ENCODE measurements around the gene ZNF658.
"Not testable (repeated sequence)": the region's sequence is repeated elsewhere in the genome, so short reads cannot be mapped to it uniquely, and the experiment has no call there.

Gene ZNF658

DNA sequence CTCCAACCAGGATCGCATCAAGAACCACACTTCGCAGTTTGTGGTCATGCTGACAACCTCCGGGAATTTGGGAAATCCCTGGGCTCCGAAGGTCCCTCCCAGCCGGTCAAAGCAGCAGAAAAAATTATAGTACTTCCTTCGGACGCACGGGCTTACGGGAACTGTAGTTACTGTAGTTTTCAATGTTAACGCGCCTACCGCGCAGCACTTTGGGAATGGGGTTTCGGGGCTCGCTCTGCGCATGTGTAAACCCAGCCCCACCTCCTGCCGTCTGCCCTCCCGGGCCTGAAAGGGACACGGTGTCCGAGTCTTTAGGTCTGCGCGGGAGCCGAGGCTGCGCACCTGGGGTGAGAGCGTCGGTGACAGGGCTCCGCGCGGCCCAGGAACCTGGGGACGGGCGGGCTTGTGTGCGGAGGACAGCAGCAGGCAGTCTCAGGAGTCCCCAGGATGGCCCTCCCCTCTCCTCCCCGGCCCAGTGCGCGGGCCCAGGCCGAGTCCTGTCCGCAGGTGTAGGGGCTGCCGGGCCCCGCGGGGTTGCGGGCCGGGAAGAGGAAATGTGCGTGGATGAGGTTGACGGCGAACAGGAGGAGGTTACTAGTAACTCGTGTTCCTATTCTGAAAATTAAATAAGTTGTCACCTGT, at the start of gene ZNF658:
ZNF658 (plus strand) TSS at position 236 of the 642 bp plus-strand sequence. CDS start 2,837 bp downstream, outside the sequence.
- H3K36me3 ChIP-seq (ENCODE audit: control insufficient read depth, insufficient read depth, low read length); H3K27me3 ChIP-seq (replicated peaks; ENCODE audit: control insufficient read depth, insufficient read depth, low read length): not testable (repeated sequence)
- peak; percentile 68 for DNase-seq (ENCODE audit: extremely low read depth, insufficient read length)
- peak within 1 kb of the TSS; percentile 59 for H3K4me3 ChIP-seq (replicated peaks; ENCODE audit: low read depth, low read length)

DNA sequence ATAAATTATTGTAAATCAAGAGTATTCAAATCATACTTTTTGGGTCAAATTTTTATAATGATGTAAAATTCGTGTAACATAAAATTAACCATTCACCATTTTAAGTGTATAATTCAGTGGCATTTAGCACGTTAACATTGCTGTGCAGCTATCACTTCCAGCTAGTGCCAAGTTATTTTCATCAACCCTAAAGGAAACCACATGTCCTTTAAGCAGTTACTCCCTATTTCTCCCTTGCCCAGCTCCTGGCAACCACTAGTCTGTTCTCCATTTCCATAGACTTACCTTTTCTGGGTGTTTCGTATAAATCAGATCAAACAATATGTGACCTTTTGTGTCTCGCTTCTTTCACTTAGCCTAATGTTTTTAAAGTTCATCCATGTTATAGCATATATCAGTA, 38.8 kb upstream of the ZNF658 start:
- not testable (repeated sequence) for H3K4me3 ChIP-seq (replicated peaks; ENCODE audit: low read depth, low read length); DNase-seq (ENCODE audit: extremely low read depth, insufficient read length); H3K27me3 ChIP-seq (replicated peaks; ENCODE audit: control insufficient read depth, insufficient read depth, low read length); H3K36me3 ChIP-seq (ENCODE audit: control insufficient read depth, insufficient read depth, low read length)

DNA sequence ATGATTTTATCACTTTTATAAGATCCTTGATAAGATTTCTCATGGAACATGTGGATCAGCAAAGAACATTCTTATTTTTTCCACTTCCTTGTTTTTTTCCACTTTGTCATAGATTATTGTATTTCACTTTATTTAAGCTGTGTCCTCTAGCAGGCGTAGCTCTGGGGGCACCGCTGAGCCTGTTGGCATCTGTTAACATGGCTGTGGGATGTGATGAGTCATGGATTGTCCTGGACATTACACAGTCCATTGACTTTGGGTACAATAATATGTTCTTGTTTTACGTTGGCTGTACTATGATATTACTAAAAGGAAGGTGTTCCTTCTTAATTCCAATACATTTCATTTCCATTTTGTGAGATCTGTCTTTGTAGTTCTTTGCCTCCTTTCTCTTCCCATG, 31.9 kb upstream of the ZNF658 start:
- DNase-seq (ENCODE audit: extremely low read depth, insufficient read length); H3K4me3 ChIP-seq (replicated peaks; ENCODE audit: low read depth, low read length): not testable (repeated sequence)

GRCh38 chr9:66880605-66881004, 19.9 kb upstream of the ZNF658 start:
- not testable (repeated sequence) for DNase-seq (ENCODE audit: extremely low read depth, insufficient read length); H3K36me3 ChIP-seq (ENCODE audit: control insufficient read depth, insufficient read depth, low read length); H3K4me3 ChIP-seq (replicated peaks; ENCODE audit: low read depth, low read length); H3K27me3 ChIP-seq (replicated peaks; ENCODE audit: control insufficient read depth, insufficient read depth, low read length)

More for the DNA sequence above, 31.9 kb upstream of the ZNF658 start:
- not testable (repeated sequence) for H3K36me3 ChIP-seq (ENCODE audit: control insufficient read depth, insufficient read depth, low read length); H3K27me3 ChIP-seq (replicated peaks; ENCODE audit: control insufficient read depth, insufficient read depth, low read length)

GRCh38 chr9:66881847-66882246, 18.7 kb upstream of the ZNF658 start:
- DNase-seq (ENCODE audit: extremely low read depth, insufficient read length); H3K4me3 ChIP-seq (replicated peaks; ENCODE audit: low read depth, low read length); H3K36me3 ChIP-seq (ENCODE audit: control insufficient read depth, insufficient read depth, low read length); H3K27me3 ChIP-seq (replicated peaks; ENCODE audit: control insufficient read depth, insufficient read depth, low read length): not testable (repeated sequence)

DNA sequence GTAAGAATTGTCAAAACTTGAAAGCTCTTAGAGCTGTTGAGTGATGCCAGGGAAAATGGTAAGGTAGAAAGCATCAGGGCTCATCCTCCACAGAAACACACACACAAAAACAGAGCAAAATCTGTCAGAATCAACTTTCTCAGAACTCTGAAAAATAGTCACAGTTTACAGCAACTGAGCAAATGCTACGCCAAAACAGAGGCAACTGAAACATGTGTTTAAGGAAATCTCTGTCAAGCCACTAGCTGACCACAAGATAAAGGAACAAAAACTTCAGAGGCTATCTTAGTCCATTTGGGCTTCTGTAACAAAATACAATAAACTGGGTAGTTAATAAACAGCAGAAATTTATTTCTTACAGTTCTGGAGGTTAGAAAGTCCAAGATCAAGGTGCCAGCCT, 10.2 kb upstream of the ZNF658 start:
- not testable (repeated sequence) for H3K27me3 ChIP-seq (replicated peaks; ENCODE audit: control insufficient read depth, insufficient read depth, low read length); DNase-seq (ENCODE audit: extremely low read depth, insufficient read length); H3K4me3 ChIP-seq (replicated peaks; ENCODE audit: low read depth, low read length); H3K36me3 ChIP-seq (ENCODE audit: control insufficient read depth, insufficient read depth, low read length)

GRCh38 chr9:66901141-66901540, 616 bp downstream of the ZNF658 start:
- DNase-seq (ENCODE audit: extremely low read depth, insufficient read length); H3K27me3 ChIP-seq (replicated peaks; ENCODE audit: control insufficient read depth, insufficient read depth, low read length); H3K36me3 ChIP-seq (ENCODE audit: control insufficient read depth, insufficient read depth, low read length): not testable (repeated sequence)
- peak overlapping the region; percentile 59 for H3K4me3 ChIP-seq (replicated peaks; ENCODE audit: low read depth, low read length)

DNA sequence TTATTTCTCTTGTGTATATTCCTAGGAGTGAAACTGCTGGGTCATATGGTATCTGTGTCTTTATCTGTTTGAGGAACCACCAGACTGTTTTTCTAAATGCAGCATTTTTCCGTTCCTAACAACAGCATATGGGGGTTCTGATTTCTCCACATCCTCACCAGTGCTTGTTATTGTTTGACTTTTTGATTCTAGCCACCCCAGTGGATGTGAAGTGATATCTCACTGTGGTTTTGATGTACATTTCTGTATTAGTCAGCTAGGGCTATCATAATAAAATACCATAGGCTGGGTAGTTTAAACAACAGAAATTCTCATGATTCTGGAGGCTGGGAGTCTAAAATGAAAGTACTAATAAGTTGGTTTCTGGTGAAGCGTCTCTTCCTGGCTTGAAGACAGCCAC, 9.0 kb downstream of the ZNF658 start:
- not testable (repeated sequence) for H3K4me3 ChIP-seq (replicated peaks; ENCODE audit: low read depth, low read length); DNase-seq (ENCODE audit: extremely low read depth, insufficient read length); H3K36me3 ChIP-seq (ENCODE audit: control insufficient read depth, insufficient read depth, low read length); H3K27me3 ChIP-seq (replicated peaks; ENCODE audit: control insufficient read depth, insufficient read depth, low read length)

GRCh38 chr9:66920072-66920471, 19.5 kb downstream of the ZNF658 start:
- DNase-seq (ENCODE audit: extremely low read depth, insufficient read length); H3K36me3 ChIP-seq (ENCODE audit: control insufficient read depth, insufficient read depth, low read length); H3K27me3 ChIP-seq (replicated peaks; ENCODE audit: control insufficient read depth, insufficient read depth, low read length); H3K4me3 ChIP-seq (replicated peaks; ENCODE audit: low read depth, low read length): not testable (repeated sequence)

DNA sequence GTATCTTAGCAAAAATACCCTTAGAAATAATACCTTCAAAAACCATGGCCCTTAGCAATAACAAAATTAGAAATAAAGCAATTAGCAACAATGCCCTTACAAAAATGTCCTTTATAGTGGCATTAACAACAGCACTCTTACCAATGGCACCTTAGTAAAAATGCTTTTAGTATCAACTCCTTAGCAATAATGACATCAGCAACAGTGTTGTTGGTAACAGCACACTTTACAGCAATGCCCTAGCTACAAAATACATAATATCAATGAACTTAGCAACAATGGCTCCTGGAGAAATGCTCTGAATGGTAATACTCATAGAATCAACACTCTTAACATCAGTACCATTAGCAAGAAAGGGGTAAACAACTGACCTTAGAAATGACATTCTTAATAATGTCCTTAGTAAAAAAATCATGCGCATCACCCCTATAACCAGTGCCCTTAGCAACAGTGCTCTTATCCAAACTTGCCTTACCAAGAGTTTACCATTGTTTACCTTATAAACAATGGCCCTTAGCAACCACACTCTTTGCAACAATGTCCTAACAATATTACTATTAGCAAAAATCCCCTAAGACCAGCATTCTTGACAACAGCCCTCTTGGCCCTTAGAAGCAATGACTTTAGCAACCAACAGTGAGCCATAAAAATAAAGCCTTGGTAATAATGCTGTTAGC, 35.8 kb downstream of the ZNF658 start:
- not testable (repeated sequence) for H3K36me3 ChIP-seq (ENCODE audit: control insufficient read depth, insufficient read depth, low read length); DNase-seq (ENCODE audit: extremely low read depth, insufficient read length); H3K27me3 ChIP-seq (replicated peaks; ENCODE audit: control insufficient read depth, insufficient read depth, low read length); H3K4me3 ChIP-seq (replicated peaks; ENCODE audit: low read depth, low read length)

GRCh38 chr9:66937662-66938061, 37.1 kb downstream of the ZNF658 start:
- H3K27me3 ChIP-seq (replicated peaks; ENCODE audit: control insufficient read depth, insufficient read depth, low read length); H3K36me3 ChIP-seq (ENCODE audit: control insufficient read depth, insufficient read depth, low read length); DNase-seq (ENCODE audit: extremely low read depth, insufficient read length); H3K4me3 ChIP-seq (replicated peaks; ENCODE audit: low read depth, low read length): not testable (repeated sequence)

DNA sequence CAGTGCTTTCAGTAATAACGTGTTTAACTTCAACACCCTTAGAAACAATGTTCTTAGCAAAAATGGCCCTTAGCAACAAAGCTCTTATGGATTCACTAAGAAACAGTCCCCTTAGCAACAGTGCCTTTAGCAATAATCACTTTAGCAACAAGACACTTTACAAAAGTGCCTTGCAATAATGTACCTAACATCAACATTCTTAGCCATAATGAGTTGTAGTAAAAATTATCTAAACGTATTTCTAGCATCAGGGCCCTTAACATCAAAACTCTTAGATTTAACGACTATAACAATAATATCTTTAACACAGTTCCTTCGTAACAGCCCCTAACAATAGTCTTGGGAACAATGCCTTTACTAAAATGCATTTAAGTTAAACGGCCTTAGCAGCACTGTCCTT, 37.8 kb downstream of the ZNF658 start:
- H3K27me3 ChIP-seq (replicated peaks; ENCODE audit: control insufficient read depth, insufficient read depth, low read length); H3K36me3 ChIP-seq (ENCODE audit: control insufficient read depth, insufficient read depth, low read length); H3K4me3 ChIP-seq (replicated peaks; ENCODE audit: low read depth, low read length); DNase-seq (ENCODE audit: extremely low read depth, insufficient read length): not testable (repeated sequence)

DNA sequence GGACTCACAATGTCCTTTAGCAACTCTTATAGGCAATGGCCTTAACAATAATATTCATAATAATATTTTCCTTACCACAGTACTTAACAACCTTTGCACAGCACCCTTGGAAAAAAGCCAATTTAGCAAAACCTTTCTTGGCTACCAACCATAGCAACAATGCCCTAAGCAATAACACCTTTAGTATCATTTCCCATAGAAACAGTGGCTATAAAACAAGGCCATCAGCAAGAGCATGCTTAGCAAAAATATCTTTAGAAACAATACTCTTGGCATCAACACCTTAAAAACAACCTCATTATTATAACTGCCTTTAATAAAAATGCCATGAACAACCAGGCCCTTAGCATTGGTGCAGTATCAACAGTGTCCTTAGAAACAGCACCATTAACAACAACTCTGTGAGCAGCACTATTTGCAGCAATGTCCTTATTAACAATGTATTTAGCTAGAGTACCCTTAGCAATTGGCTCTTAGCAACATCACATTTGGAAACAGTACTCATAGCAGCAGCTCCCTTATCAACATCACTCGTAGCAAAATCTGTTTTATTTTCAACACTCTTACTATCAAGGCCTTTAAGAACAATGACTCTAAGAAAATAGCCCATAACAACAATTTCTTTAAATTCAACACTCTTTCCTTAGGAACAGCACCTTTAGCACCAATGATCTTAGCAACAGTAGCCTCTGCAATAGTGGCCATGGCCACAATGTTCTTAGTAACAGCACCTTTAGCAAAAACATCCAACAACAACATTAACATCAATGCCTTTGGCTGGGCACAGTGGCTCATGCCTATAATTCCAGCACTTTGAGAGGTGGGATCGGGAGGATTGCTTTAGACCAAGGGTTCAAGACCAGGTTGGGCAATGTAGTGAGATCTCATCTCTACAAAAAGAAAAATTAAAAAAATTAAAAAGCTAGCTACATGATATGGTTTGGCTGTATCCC, 39.6 kb downstream of the ZNF658 start:
- not testable (repeated sequence) for H3K27me3 ChIP-seq (replicated peaks; ENCODE audit: control insufficient read depth, insufficient read depth, low read length); DNase-seq (ENCODE audit: extremely low read depth, insufficient read length); H3K4me3 ChIP-seq (replicated peaks; ENCODE audit: low read depth, low read length); H3K36me3 ChIP-seq (ENCODE audit: control insufficient read depth, insufficient read depth, low read length)
